Large intestine (tissue), 3 donors: Measurements from ENCODE around the gene RRP36. TPM values are rescaled to one million over a fixed set of nuclear protein-coding genes. Genes with fewer than 3 reads are reported as not detected.
"Not testable (repeated sequence)": the region's sequence is repeated elsewhere in the genome, so short reads cannot be mapped to it uniquely, and the experiment has no call there.

Source experiments
- DNase-seq, 2 donors: peaks; one replicate each; pipeline versions ENCODE4 v3.0.0 to v3.0.0-alpha.2; 2013
- H3K27ac ChIP-seq: one replicate; pipeline ENCODE4 v1.5.1; 2013; ENCODE audit warnings: low read length
- H3K27me3 ChIP-seq: 2 replicates; pipeline ENCODE4 v1.6.1; 2013; ENCODE audit warnings: low read length; ENCODE audit not compliant: control insufficient read depth, insufficient read depth
- H3K36me3 ChIP-seq: 2 replicates; pipeline ENCODE4 v1.6.1; 2013; ENCODE audit warnings: low read length; ENCODE audit not compliant: control insufficient read depth, insufficient read depth
- H3K4me1 ChIP-seq: one replicate; pipeline ENCODE4 v1.6.1; 2013; ENCODE audit warnings: low read length; ENCODE audit not compliant: control insufficient read depth, insufficient read depth
- H3K4me3 ChIP-seq: one replicate; pipeline ENCODE4 v1.5.1; 2013; ENCODE audit warnings: low read length
- H3K9me3 ChIP-seq: one replicate; pipeline ENCODE4 v1.6.1; 2013; ENCODE audit warnings: mild to moderate bottlenecking, low read depth, low read length, moderate library complexity; ENCODE audit not compliant: control insufficient read depth
- WGBS: methylation state at CpG from one replicate; pipeline ENCODE4 v1.1.5; 2013; ENCODE audit warnings: low lambda C conversion rate; ENCODE audit not compliant: insufficient coverage; 5-methylcytosine and 5-hydroxymethylcytosine counted together
- polyA plus RNA-seq: library from polyadenylated mRNA; unstranded; fragments of 120-200 nt; gene quantifications from one replicate; pipeline ENCODE4 v1.2.1, GENCODE V29; 2013

The RRP36 gene
- polyA plus RNA-seq, 1 donor, result 52.1 TPM

DNA sequence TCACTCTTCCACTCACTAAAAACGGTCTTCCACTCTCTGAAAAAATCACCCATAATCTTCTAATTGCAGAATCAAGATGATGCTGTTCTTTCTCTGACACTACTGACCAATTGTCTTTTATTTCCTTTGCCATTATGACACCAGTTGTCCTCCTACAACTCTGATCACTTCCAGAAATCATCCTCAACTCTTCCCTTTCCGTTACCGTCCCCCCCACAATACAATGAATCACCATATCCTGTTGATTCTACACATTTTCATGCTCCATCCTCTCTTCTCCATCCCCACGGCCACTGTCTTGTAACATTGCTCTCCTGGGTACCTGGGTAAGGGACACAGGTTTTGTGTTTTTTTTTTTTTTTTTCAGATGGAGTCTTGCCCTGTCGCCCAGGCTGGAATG is 39.6 kb upstream of the RRP36 start:
- Histone ChIP-seq H3K36me3 (peaks cover 2% of the 10 kb centered on the region), H3K9me3 (no peaks in the 10 kb centered on the region), H3K27me3 (no peaks in the 10 kb centered on the region), H3K27ac (no peak overlapping the region), H3K4me1 (peaks cover 37% of the 10 kb centered on the region), H3K4me3 (no peak overlapping the region)
- DNase-seq, result no peak
- 92% methylated on average over 2 of the region's 5 CpGs for WGBS

DNA sequence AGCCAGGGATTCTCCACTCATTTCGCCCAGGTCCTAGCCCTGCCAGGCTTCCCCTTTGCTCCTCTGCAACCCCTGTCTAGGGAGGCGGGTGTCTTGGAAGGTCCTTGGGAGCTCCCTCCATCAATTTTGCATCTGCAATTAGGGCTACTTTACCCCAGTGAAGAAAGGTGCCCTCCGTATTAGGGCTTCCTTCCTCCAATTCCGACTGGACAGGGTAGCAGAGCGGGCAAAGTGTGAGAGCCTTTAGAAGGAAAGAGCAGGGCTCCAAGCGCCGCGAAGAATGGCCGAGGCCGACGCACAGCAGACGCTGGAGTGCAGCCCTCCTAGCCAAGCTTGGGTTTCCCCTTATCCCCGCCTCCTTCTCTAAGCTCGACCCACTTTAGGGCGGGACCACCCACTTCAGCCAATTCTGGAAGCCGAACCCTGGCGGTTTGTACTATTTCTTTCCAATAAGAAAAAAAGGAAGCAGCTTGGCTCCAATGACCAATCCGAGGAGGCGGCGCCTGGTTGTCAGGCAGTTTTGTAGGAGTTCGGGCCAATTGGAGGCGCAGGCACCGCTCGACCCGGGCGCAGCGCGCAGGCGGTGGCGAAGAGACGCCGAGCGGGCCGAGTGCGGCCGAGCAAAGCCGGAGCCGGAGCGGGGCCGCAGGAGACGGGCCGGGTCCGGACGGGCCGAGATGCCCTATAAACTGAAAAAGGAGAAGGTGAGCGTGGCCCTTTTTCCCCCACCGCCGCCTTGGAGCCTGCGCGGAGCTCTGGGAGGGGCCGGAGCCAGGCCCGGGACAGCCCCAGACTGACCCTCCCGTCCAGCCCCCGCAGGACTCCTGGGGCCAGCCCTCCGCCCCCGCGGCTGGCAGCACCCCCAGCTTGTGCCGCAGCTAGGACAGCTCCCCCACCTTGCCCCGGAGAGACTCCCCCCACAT is 37.2 kb upstream of the RRP36 start, which contains the start of gene PPP2R5D:
PPP2R5D (plus strand) TSS at position 570 of the 923 bp plus-strand sequence; CDS start at position 678, 108 bp downstream.
- Histone ChIP-seq H3K27me3 (no peaks in the 10 kb centered on the region), H3K4me3 (peak within 1 kb of the TSS; percentile 75), H3K36me3 (peaks cover 12% of the 10 kb centered on the region), H3K4me1 (peaks cover 50% of the 10 kb centered on the region), H3K9me3 (no peaks in the 10 kb centered on the region), H3K27ac (peak within 1 kb of the TSS; percentile 88)
- WGBS, result no CpG with 5 or more reads among the region's 59 CpGs
- DNase-seq, result peak; percentile 98 to 99

DNA sequence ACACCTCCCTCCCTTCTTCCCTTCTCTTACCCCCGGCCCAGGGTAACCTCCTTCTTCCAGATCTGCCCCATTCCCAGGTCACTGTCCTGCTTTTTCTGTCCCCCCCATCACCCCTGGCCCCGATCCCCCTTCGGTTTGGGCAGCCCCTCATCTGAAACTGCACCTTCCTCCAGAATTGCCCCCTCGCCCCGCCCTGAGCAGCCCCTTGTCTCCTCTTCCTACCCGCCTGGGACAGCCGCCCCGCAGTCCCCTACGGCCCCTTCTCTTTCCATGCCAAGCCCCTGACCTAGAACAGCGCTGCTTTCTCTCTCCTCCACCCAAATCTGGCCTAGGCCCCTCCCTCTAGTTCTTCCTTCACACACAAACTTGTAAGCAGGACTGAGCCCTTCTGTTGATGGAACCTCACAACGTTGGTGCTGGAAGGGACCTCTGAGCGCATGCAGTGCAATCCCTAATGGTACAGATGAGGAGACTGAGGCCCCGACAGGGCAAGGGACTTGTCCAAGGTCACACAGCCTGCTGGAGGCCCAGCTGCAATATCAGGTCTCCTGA is 36.4 kb upstream of the RRP36 start:
- Histone ChIP-seq H3K27me3 (no peaks in the 10 kb centered on the region), H3K4me1 (peaks cover 47% of the 10 kb centered on the region), H3K4me3 (peak overlapping the region; percentile 75), H3K36me3 (peaks cover 16% of the 10 kb centered on the region), H3K27ac (peak overlapping the region; percentile 69), H3K9me3 (no peaks in the 10 kb centered on the region)
- peak in 1 of 2 donors; percentile 24 for DNase-seq
- WGBS, result 0% methylated on average over 1 of the region's 13 CpGs

DNA sequence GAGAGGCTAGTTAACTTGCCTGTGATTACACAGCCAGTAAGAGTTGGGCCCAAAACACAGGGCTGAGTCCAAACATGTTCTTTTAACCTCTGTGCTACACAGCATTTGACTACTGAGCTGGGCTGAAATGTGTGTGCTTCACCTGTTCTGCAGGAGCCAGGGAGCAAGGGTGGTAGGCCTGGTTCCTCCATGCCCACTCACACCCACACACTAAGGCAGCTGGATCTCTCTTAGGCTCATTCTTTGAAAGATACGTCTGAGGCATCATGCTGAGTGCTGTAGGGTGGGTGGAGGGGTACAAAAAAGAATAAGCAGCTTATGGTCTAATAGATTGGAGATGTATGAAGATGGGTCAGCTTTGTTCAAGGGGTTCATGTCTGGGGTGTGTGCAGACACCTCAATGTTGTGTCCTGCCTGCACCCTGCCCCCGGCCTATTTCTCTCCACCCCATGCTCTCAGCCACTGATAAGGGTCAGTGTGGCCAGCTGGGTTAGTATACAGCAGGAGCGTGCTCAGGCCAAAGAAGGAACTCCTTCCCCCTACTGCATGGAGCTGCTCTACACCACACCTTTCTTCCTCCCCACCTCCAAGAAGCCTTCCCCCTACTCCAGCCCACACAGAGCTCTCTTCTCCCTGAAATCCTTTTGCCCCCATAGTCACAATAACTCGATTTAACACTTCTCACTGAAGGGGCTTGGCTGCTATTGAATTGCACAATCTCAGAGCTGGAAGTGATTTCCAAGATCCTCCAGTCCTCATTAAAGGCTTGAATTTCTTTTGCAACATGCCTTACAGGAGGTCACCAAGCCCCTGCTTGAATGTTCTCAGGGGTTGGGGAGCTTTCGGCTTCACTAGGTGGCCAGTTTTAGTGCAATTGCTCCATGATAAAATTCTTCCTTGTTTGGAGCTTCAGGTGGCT is 33.6 kb upstream of the RRP36 start:
- WGBS, result 0% methylated on average over 1 of the region's 5 CpGs

DNA sequence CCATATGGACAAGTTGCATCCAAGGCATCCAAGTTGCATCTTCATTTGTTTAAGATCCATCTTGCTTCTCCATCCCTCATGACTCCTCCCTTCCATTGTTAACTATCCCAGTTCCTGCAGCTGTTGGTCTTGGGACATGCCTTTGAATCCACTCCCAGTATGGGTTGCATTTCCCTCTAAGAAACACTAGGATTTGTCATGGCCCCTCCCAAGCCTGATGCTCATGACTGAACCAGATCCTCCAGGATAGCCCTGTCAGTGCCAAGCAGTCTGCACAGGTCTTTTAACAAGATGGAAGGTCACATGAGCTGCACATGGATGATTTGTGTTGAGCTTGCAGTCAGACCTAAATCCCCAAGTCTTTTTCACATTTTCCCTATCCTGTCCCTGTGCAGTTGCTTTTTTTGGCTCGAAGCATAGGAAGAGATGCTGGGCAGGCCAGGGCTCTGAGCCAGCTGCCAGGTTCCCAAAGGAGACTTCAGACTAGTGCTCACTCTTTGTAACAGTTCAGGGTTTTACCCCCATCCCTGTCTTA is 32.9 kb upstream of the RRP36 start:
- H3K27me3 ChIP-seq, result no peaks in the 10 kb centered on the region
- no peaks in the 10 kb centered on the region for H3K9me3 ChIP-seq
- no peak overlapping the region for H3K4me3 ChIP-seq
- peak in 1 of 2 donors; percentile 44 for DNase-seq
- no CpG with 5 or more reads among the region's 1 CpG for WGBS
- H3K36me3 ChIP-seq, result peaks cover 31% of the 10 kb centered on the region
- H3K27ac ChIP-seq, result peak overlapping the region; percentile 85
- peaks cover 59% of the 10 kb centered on the region for H3K4me1 ChIP-seq

More for the DNA sequence above, 33.6 kb upstream of the RRP36 start:
- Histone ChIP-seq H3K4me3 (no peak overlapping the region), H3K27ac (peak overlapping the region; percentile 85), H3K27me3 (no peaks in the 10 kb centered on the region), H3K9me3 (no peaks in the 10 kb centered on the region), H3K36me3 (peaks cover 31% of the 10 kb centered on the region), H3K4me1 (peaks cover 59% of the 10 kb centered on the region)
- no peak for DNase-seq

DNA sequence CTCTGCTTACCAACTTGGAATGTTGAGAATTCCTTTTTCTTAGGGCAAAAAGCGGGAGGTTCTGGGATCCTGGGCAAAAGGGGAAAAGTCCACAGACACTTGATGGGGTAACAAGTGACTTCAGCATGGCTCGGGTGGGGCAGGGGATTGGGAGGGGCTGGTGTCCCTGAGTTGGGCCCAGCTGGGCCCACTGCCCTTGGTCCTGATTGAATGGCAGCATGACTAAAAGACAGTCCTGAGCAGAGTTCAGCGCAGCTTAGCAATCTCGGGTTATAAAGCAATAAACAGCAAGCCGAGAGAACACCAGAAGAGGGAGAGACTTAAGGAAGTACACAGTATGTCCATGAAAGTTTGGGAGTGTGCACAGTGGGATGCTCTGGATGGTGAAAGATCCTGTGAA is 31.5 kb upstream of the RRP36 start:
- Histone ChIP-seq H3K36me3 (peaks cover 37% of the 10 kb centered on the region), H3K27me3 (no peaks in the 10 kb centered on the region), H3K27ac (peak overlapping the region; percentile 85), H3K4me1 (peaks cover 54% of the 10 kb centered on the region), H3K4me3 (no peak overlapping the region), H3K9me3 (no peaks in the 10 kb centered on the region)
- no CpG with 5 or more reads among the region's 5 CpGs for WGBS
- peak; percentile 90 to 95 for DNase-seq

DNA sequence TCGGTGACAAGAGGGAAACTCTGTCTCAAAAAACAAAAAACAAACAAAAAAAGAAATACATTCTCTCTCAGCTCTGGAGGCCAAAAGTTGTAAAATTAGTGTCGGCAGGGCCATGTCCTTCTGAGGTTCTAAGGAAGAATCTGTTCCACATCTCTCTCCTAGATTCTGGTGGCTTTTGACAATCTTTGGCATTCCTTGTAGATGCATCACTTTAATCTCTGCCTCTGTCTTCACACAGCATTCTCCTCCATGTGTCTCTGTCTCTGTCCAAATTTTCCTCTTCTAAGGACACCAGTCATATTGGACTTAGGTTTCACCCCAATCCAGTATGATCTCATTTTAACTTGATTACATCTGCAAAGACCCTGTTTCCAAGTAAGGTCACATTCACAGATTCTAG is 28.0 kb upstream of the RRP36 start:
- Histone ChIP-seq H3K4me1 (peaks cover 31% of the 10 kb centered on the region), H3K9me3 (no peaks in the 10 kb centered on the region), H3K27ac (no peak overlapping the region), H3K4me3 (no peak overlapping the region), H3K27me3 (no peaks in the 10 kb centered on the region), H3K36me3 (peaks cover 31% of the 10 kb centered on the region)
- no peak for DNase-seq
- WGBS, result 100% methylated on average over 1 of the region's 2 CpGs

DNA sequence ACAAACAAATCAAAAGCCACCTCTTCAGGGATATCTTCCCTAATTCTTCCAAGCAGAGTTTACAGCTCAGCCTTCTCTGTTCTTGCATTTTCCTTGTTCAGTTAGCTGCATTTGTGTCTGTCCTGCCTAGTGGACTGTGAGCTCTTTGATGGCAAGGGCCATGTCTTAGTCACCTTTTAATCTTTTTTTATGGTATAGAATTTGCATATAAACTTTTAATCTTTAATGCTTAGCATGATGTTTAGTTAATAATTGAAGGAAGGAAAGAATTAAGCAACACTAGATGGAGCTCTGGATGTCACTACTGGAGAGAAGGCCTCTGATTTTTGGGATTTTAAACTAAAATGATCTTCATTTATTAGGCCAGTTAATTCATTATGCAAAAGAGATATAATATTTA is 24.9 kb upstream of the RRP36 start:
- no peaks in the 10 kb centered on the region for H3K9me3 ChIP-seq
- no peaks in the 10 kb centered on the region for H3K27me3 ChIP-seq
- H3K36me3 ChIP-seq, result peaks cover 22% of the 10 kb centered on the region
- H3K4me3 ChIP-seq, result no peak overlapping the region
- peak; percentile 64 to 83 for DNase-seq
- peaks cover 5% of the 10 kb centered on the region for H3K4me1 ChIP-seq
- peak overlapping the region; percentile 68 for H3K27ac ChIP-seq

DNA sequence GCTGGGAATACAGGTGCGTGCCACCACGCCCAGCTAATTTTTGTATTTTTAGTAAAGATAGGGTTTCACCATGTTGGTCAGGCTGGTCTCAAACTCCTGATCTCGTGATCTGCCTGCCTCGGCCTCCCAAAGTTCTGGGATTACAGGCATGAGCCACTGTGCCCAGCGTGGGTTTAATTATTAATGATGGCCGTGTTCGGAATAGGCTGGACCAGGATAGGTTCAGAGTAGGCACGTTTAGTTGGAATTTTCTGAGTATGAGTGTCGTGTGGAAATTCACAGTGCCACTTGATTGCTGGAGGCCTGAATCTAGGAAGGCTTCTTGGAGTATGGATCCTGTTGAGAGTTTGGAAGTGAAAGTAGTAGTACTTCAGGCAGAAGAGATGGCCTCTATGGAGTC is 23.2 kb upstream of the RRP36 start:
- not testable (repeated sequence) for H3K27ac ChIP-seq, H3K4me1 ChIP-seq, H3K4me3 ChIP-seq, DNase-seq, H3K9me3 ChIP-seq, H3K27me3 ChIP-seq
- no CpG with 5 or more reads among the region's 9 CpGs for WGBS
- H3K36me3 ChIP-seq, result peaks cover 23% of the 10 kb centered on the region

DNA sequence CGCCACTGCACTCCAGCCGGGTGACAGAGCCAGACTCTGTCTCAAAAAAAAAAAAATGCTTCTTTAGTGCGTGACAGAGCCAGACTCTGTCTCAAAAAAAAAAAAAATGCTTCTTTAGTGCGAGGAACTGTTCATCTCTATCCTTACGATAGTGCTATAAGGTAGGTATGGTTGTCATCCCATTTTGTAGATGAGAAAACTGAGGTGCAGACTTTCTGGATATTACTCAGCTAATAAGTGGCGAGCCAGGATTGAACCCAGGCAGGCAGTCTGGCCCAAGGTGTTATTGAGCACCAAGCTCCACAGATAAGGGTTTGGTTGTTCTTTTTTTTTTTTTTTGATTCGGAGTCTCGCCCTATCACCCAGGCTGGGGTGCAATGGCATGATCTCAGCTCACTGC is 19.6 kb upstream of the RRP36 start:
- no peak overlapping the region for H3K4me3 ChIP-seq
- H3K27ac ChIP-seq, result no peak overlapping the region
- H3K36me3 ChIP-seq, result peaks cover 29% of the 10 kb centered on the region
- WGBS, result no CpG with 5 or more reads among the region's 8 CpGs
- H3K4me1 ChIP-seq, result peaks cover 2% of the 10 kb centered on the region
- H3K9me3 ChIP-seq, result no peaks in the 10 kb centered on the region
- H3K27me3 ChIP-seq, result no peaks in the 10 kb centered on the region
- no peak for DNase-seq
